Measurements from ENCODE around the gene CHMP4B. TPM values are rescaled to one million over a fixed set of nuclear protein-coding genes. Genes with fewer than 3 reads are reported as not detected.

CHMP4B gene
- total RNA-seq, 1 experiment from 2014 or later: 72.5 TPM

GRCh38 chr20:33781133-33781532 is 30.0 kb upstream of the CHMP4B start (continued):
- TF ChIP-seq ZNF281 (CRISPR knock-in tag; IDR thresholded peaks at IDR 0.05): no peak

GRCh38 chr20:33781945-33782344 is 29.2 kb upstream of the CHMP4B start:
- H3K9me3 Mint-ChIP-seq: no peaks in the 10 kb centered on the region
- H3K27ac Mint-ChIP-seq: no peak overlapping the region
- ATAC-seq (no peak), DNase-seq (ENCODE audit: low spot score) (no peak)
- POLR2A ChIA-PET: no interaction called here
- peaks cover 3% of the 10 kb centered on the region; the same call in 1 of the 2 replicates for H3K36me3 Mint-ChIP-seq
- 0 out of 2 replicates have a peak, but pooled peaks cover 4% of the 10 kb centered on the region for H3K4me1 Mint-ChIP-seq
- TF ChIP-seq TEAD1 (CRISPR knock-in tag; IDR thresholded peaks at IDR 0.05): no peak
- CTCF ChIA-PET: no interaction called here
- no peak overlapping the region for H3K4me3 Mint-ChIP-seq
- H3K27me3 Mint-ChIP-seq (ENCODE audit: low read depth): no peaks in the 10 kb centered on the region

- ChIA-PET CTCF (interaction anchor here (0.9 kb wide), 1 partner anchor 9 kb away, joined by 3 read pairs; no protein-coding TSS in a partner anchor), POLR2A (no interaction called here)
- Mint-ChIP-seq H3K4me3 (no peak overlapping the region), H3K36me3 (peaks cover 3% of the 10 kb centered on the region; the same call in 1 of the 2 replicates), H3K9me3 (no peaks in the 10 kb centered on the region), H3K4me1 (0 out of 2 replicates have a peak, but pooled peaks cover 4% of the 10 kb centered on the region), H3K27ac (peak overlapping the region; percentile 27; the same call in 1 of the 2 replicates), H3K27me3 (ENCODE audit: low read depth) (no peaks in the 10 kb centered on the region)
- DNase-seq (ENCODE audit: low spot score) (no peak), ATAC-seq (no peak)
- no peak for TF ChIP-seq SMAD3 (CRISPR knock-in tag; IDR thresholded peaks at IDR 0.05; ENCODE audit: borderline replicate concordance)
- TF ChIP-seq ZNF396 (CRISPR knock-in tag; IDR thresholded peaks at IDR 0.05; ENCODE audit: borderline replicate concordance): no peak
- TF ChIP-seq ZBTB21 (CRISPR knock-in tag; IDR thresholded peaks at IDR 0.05; ENCODE audit: borderline replicate concordance): no peak
- TF ChIP-seq GTF2I (CRISPR knock-in tag; conservative IDR thresholded peaks at IDR 0.05): no peak
- no peak for TF ChIP-seq PREB (CRISPR knock-in tag; IDR thresholded peaks at IDR 0.05; ENCODE audit: borderline replicate concordance)
- TF ChIP-seq NR3C1 (CRISPR knock-in tag; conservative IDR thresholded peaks at IDR 0.05; ENCODE audit: low read depth): no peak
- TF ChIP-seq NR1H2 (CRISPR knock-in tag; IDR thresholded peaks at IDR 0.05): no peak
These were observed 27.9 kb upstream of the CHMP4B start for GRCh38 chr20:33783256-33783655.

- POLR2A ChIA-PET: no interaction called here
- Mint-ChIP-seq H3K27ac (no peak overlapping the region), H3K4me1 (0 out of 2 replicates have a peak, but pooled peaks cover 4% of the 10 kb centered on the region), H3K27me3 (ENCODE audit: low read depth) (no peaks in the 10 kb centered on the region), H3K4me3 (no peak overlapping the region), H3K9me3 (no peaks in the 10 kb centered on the region), H3K36me3 (peaks cover 3% of the 10 kb centered on the region; the same call in 1 of the 2 replicates)
- CTCF ChIA-PET: interaction anchor here (0.9 kb wide), 1 partner anchor 8 kb away, joined by 3 read pairs; no protein-coding TSS in a partner anchor
- no peak for ATAC-seq
- DNase-seq (ENCODE audit: low spot score): no peak
- no peak for TF ChIP-seq PREB (CRISPR knock-in tag; IDR thresholded peaks at IDR 0.05; ENCODE audit: borderline replicate concordance)
- no peak for TF ChIP-seq JAZF1 (CRISPR knock-in tag; IDR thresholded peaks at IDR 0.05)
- TF ChIP-seq ZNF423 (CRISPR knock-in tag; IDR thresholded peaks at IDR 0.05): no peak
- TF ChIP-seq E2F1 (CRISPR knock-in tag; IDR thresholded peaks at IDR 0.05): no peak
- TF ChIP-seq SMAD4 (CRISPR knock-in tag; IDR thresholded peaks at IDR 0.05): no peak
- TF ChIP-seq ATF6 (CRISPR knock-in tag; IDR thresholded peaks at IDR 0.05): no peak
- TF ChIP-seq RORB (CRISPR knock-in tag; IDR thresholded peaks at IDR 0.05): no peak
- TF ChIP-seq ERG (CRISPR knock-in tag; IDR thresholded peaks at IDR 0.05): no peak
- no peak for TF ChIP-seq SP1 (CRISPR knock-in tag; conservative IDR thresholded peaks at IDR 0.05)
- no peak for TF ChIP-seq CTCF (IDR thresholded peaks at IDR 0.05)
- no peak for TF ChIP-seq ZNF219 (CRISPR knock-in tag; IDR thresholded peaks at IDR 0.05; ENCODE audit: borderline replicate concordance)
- TF ChIP-seq SOX15 (CRISPR knock-in tag; IDR thresholded peaks at IDR 0.05): no peak
These were observed 27.3 kb upstream of the CHMP4B start for GRCh38 chr20:33783818-33784217.
